HepG2 (cell line): Measurements from ENCODE around the gene EZH1. TPM values are rescaled to one million over a fixed set of nuclear protein-coding genes. Genes with fewer than 3 reads are reported as not detected.

Experiments used
- ATF7-NPFF ChIP-seq: sonication (generic); formaldehyde crosslinking; IDR thresholded peaks from 2 replicates; pipeline ENCODE4 v1.8.1; 2023; ENCODE audit warnings: mild to moderate bottlenecking, low read depth, missing genetic modification reagents, moderate library complexity
- CEBPZ ChIP-seq: IDR thresholded peaks from 2 replicates; pipeline ENCODE4 v1.6.1; 2012; ENCODE audit warnings: low read length, improper control_type of control experiment
- DPF2 ChIP-seq: sonication (generic); formaldehyde crosslinking; IDR thresholded peaks from 2 replicates; pipeline ENCODE4 v1.4.0; 2020; ENCODE audit warnings: mild to moderate bottlenecking, low read depth, missing genetic modification reagents, borderline replicate concordance
- EED ChIP-seq: sonication (generic); formaldehyde crosslinking; IDR thresholded peaks from 2 replicates; pipeline ENCODE4 v1.5.0; 2020; ENCODE audit warnings: mild to moderate bottlenecking, missing genetic modification reagents
- FOXJ3 ChIP-seq: sonication (generic); formaldehyde crosslinking; IDR thresholded peaks from 2 replicates; pipeline ENCODE4 v1.4.0; 2020; ENCODE audit warnings: missing genetic modification reagents, mild to moderate bottlenecking, borderline replicate concordance
- FOXM1 ChIP-seq: sonication (generic); formaldehyde crosslinking; IDR thresholded peaks from 2 replicates; pipeline ENCODE4 v1.5.0; 2020; ENCODE audit warnings: missing genetic modification reagents
- FOXO1 ChIP-seq: sonication (generic); formaldehyde crosslinking; IDR thresholded peaks from 2 replicates; pipeline ENCODE4 v1.4.0; 2020; ENCODE audit warnings: missing genetic modification reagents
- FUBP1 ChIP-seq: sonication (generic); formaldehyde crosslinking; IDR thresholded peaks from 2 replicates; pipeline ENCODE4 v1.5.1; 2020; ENCODE audit warnings: missing genetic modification reagents, mild to moderate bottlenecking, borderline replicate concordance
- GATAD2A ChIP-seq: IDR thresholded peaks from 2 replicates; pipeline ENCODE4 v1.6.1; 2016
- HDAC1 ChIP-seq: sonication (generic); formaldehyde crosslinking; IDR thresholded peaks from 2 replicates; pipeline ENCODE4 v1.5.1; 2020; ENCODE audit warnings: mild to moderate bottlenecking, missing genetic modification reagents
- KLF9 ChIP-seq: IDR thresholded peaks from 2 replicates; pipeline ENCODE4 v1.6.1; 2016; ENCODE audit warnings: low read depth
- NFKB2 ChIP-seq: sonication (generic); formaldehyde crosslinking; IDR thresholded peaks from 2 replicates; pipeline ENCODE4 v1.4.0; 2020; ENCODE audit warnings: missing genetic modification reagents, borderline replicate concordance
- NR2C2 ChIP-seq: sonication (generic); formaldehyde crosslinking; IDR thresholded peaks from 2 replicates; pipeline ENCODE4 v1.4.0; 2020; ENCODE audit warnings: missing genetic modification reagents, mild to moderate bottlenecking, moderate library complexity, borderline replicate concordance
- PBX2 ChIP-seq: IDR thresholded peaks from 2 replicates; pipeline ENCODE4 v1.6.1; 2016; ENCODE audit warnings: control low read depth
- PHF21A ChIP-seq: sonication (generic); formaldehyde crosslinking; IDR thresholded peaks from 2 replicates; pipeline ENCODE4 v1.5.0; 2020; ENCODE audit warnings: mild to moderate bottlenecking, missing genetic modification reagents
- TEAD2 ChIP-seq: sonication (generic); formaldehyde crosslinking; IDR thresholded peaks from 2 replicates; pipeline ENCODE4 v1.9.0; 2021; ENCODE audit warnings: missing genetic modification reagents
- ZBTB38 ChIP-seq: sonication (generic); formaldehyde crosslinking; IDR thresholded peaks from 2 replicates; pipeline ENCODE4 v1.5.1; 2020; ENCODE audit warnings: mild to moderate bottlenecking, missing genetic modification reagents
- ZBTB43 ChIP-seq: sonication (generic); formaldehyde crosslinking; conservative IDR thresholded peaks from 2 replicates; pipeline ENCODE4 v1.4.0; 2020; ENCODE audit warnings: missing genetic modification reagents
- ZMYM4 ChIP-seq: sonication (generic); formaldehyde crosslinking; IDR thresholded peaks from 2 replicates; pipeline ENCODE4 v1.8.1; 2023; ENCODE audit warnings: mild to moderate bottlenecking, missing genetic modification reagents
- ZNF713 ChIP-seq: sonication (generic); formaldehyde crosslinking; IDR thresholded peaks from 2 replicates; pipeline ENCODE4 v1.4.0; 2020; ENCODE audit warnings: mild to moderate bottlenecking, missing genetic modification reagents
- ZNF749 ChIP-seq: sonication (generic); formaldehyde crosslinking; IDR thresholded peaks from 2 replicates; pipeline ENCODE4 v1.8.0; 2022; ENCODE audit warnings: mild to moderate bottlenecking, missing genetic modification reagents, moderate library complexity, borderline replicate concordance
- ZSCAN25 ChIP-seq: sonication (generic); formaldehyde crosslinking; IDR thresholded peaks from 2 replicates; pipeline ENCODE4 v1.8.0; 2022; ENCODE audit warnings: mild to moderate bottlenecking, missing genetic modification reagents
- polyA plus RNA-seq, 8 experiments: library from polyadenylated mRNA; depleted of rRNA in 3 of 8; stranded (reverse) in 7 of 8; unstranded in 1 of 8; fragments of >200 nt; fragmentation: Illumina TruSeq in 4 of 8; extraction: Trizol in 4 of 8; gene quantifications; 2 replicates each; pipeline versions ENCODE4 v1.2.1 to v1.2.3, GENCODE V29; 2011 to 2016; ENCODE audit warnings: low read depth in 4 of 8, missing spikeins in 1 of 8, mixed read lengths in 1 of 8; ENCODE audit not compliant: insufficient read depth in 1 of 8
- total RNA-seq, 5 experiments: library from RNA; depleted of rRNA; stranded (reverse); fragments of >200 nt; fragmentation: Illumina TruSeq; extraction: Trizol; gene quantifications; 2 replicates each; pipeline ENCODE4 v1.2.3, GENCODE V29; 2016; ENCODE audit warnings: low read depth in 1 of 5

EZH1 gene
- total and polyA plus RNA-seq, 2 of the 13 experiments (the other 11 are each of a cell fraction or from before 2014, with no cell fraction given) = 11.6 to 24.0 TPM

GRCh38 chr17:42659079-42659931 is 85.5 kb downstream of the EZH1 start, which contains the start of gene TUBG2 (continued):
- peak; percentile 44; the same call in 1 of the 2 replicates for TF ChIP-seq FOXO1 (CRISPR knock-in tag)
- TF ChIP-seq FUBP1 (CRISPR knock-in tag) = 0 out of 2 replicates have a peak, but pooled peaks have one; percentile 3
- no peak; the same call in 1 of the 2 replicates for TF ChIP-seq ZMYM4 (CRISPR knock-in tag)
- no peak; the same call in 1 of the 2 replicates for TF ChIP-seq ZBTB38 (CRISPR knock-in tag)
- peak; percentile 58; the same call in 1 of the 2 replicates for TF ChIP-seq ATF7-NPFF (CRISPR knock-in tag)
- peak; percentile 93 for TF ChIP-seq HDAC1 (CRISPR knock-in tag)
- TF ChIP-seq DPF2 (CRISPR knock-in tag) = no peak
- TF ChIP-seq TEAD2 = no peak
- no peak; the same call in 1 of the 2 replicates for TF ChIP-seq ZNF749
- no peak for TF ChIP-seq ZNF713 (CRISPR knock-in tag)
- no peak for TF ChIP-seq KLF9 (CRISPR knock-in tag)
- no peak for TF ChIP-seq PBX2 (CRISPR knock-in tag)
- peak; percentile 46; the same call in 1 of the 2 replicates for TF ChIP-seq PHF21A (CRISPR knock-in tag)
- TF ChIP-seq ZBTB43 (CRISPR knock-in tag) = 0 out of 2 replicates have a peak, but pooled peaks have one; percentile 44
- no peak for TF ChIP-seq NR2C2 (CRISPR knock-in tag)
- no peak for TF ChIP-seq FOXM1
- no peak for TF ChIP-seq CEBPZ
- peak; percentile 60; the same call in 1 of the 2 replicates for TF ChIP-seq EED (CRISPR knock-in tag)
- peak; percentile 34; the same call in 1 of the 2 replicates for TF ChIP-seq GATAD2A (CRISPR knock-in tag)
- TF ChIP-seq ZSCAN25 (CRISPR knock-in tag) = peak; percentile 55; the same call in 1 of the 2 replicates
- no peak for TF ChIP-seq FOXJ3 (CRISPR knock-in tag)
- TF ChIP-seq NFKB2 (CRISPR knock-in tag) = peak; percentile 74; the same call in 1 of the 2 replicates
